ENCODE data around the gene C6orf132. TPM values are rescaled to one million over a fixed set of nuclear protein-coding genes. Genes with fewer than 3 reads are reported as not detected.

C6orf132 gene
- total RNA-seq, 3 donors from 2014 or later: 22.2 to 67.6 (median 57.6) TPM

DNA sequence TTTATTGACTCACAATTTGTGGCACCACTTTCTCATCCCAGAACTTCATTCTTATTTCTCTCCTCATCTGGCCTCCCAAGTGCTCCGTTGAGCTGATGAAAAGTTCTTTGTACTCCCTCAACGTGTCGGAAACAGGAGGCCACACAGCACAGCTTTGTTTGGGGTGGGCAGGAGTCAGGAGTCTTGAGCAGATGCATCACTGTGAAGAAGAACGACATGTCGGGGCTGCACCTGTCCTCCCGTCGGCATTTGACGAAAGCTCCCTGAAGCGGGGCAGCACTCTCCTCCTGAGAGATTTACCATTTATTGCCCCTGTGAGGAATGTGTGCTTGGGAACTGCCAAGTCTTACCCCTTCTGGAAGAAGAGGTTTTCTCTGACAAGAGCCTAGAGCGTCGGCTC is 64.0 kb downstream of the C6orf132 start:
- TF ChIP-seq, protein P1, sequence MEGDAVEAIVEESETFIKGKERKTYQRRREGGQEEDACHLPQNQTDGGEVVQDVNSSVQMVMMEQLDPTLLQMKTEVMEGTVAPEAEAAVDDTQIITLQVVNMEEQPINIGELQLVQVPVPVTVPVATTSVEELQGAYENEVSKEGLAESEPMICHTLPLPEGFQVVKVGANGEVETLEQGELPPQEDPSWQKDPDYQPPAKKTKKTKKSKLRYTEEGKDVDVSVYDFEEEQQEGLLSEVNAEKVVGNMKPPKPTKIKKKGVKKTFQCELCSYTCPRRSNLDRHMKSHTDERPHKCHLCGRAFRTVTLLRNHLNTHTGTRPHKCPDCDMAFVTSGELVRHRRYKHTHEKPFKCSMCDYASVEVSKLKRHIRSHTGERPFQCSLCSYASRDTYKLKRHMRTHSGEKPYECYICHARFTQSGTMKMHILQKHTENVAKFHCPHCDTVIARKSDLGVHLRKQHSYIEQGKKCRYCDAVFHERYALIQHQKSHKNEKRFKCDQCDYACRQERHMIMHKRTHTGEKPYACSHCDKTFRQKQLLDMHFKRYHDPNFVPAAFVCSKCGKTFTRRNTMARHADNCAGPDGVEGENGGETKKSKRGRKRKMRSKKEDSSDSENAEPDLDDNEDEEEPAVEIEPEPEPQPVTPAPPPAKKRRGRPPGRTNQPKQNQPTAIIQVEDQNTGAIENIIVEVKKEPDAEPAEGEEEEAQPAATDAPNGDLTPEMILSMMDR (IDR thresholded peaks at IDR 0.05): no peak
- intact Hi-C loops (cut with DNase I, micrococcal nuclease): loop anchor here in 1 of 2 donors (5.0 kb wide), 2 partner anchors 89 to 134 kb away; no protein-coding TSS in a partner anchor
- Histone ChIP-seq H3K36me3 (ENCODE audit: low read depth) (no peaks in the 10 kb centered on the region), H3K9me3 (no peaks in the 10 kb centered on the region), H3K4me3 (no peak overlapping the region), H3K4me1 (ENCODE audit: low read depth) (no peaks in the 10 kb centered on the region)
- no peak for DNase-seq
- ATAC-seq: no peak

DNA sequence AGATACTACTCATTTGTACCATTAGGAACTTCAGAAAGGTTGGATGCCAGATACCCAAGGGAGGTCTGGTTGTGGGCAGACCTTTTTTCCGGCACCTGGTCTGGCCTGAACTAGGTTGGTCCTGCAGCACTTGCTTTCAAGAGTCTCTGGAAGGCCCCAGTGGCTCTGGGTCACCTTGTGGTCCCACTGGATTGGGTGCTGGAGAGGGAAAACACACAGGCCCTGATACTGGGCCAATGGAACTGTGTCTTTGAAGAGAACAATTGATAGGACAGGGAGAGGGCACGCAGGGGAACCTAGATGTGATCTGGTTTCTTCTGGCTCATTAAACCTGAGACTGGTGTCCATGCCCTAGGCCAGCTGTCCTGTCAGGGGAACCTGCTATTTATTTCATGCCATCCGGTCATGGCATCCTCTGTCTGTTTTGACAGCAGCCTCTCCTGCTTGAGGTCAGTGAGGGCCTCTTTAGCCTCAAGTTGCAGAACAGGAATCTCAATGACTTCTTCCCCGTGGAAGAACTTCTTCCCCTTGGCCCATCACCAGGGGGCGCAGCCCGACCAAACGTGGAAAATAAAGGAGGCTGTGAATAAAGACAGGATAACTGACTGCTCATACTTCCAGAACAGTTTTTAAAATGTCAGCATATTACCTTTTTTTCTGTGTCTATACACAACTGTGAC is 67.1 kb downstream of the C6orf132 start:
- H3K4me3 ChIP-seq: no peak overlapping the region
- no peaks in the 10 kb centered on the region for H3K9me3 ChIP-seq
- H3K4me1 ChIP-seq (ENCODE audit: low read depth): no peaks in the 10 kb centered on the region
- intact Hi-C loops (cut with DNase I, micrococcal nuclease): loop anchor here (1.0 to 5.0 kb wide), 3 partner anchors 91 to 137 kb away; no protein-coding TSS in a partner anchor
- H3K36me3 ChIP-seq (ENCODE audit: low read depth): no peaks in the 10 kb centered on the region
- TF ChIP-seq, protein P1 (IDR thresholded peaks at IDR 0.05): peak; percentile 54
- ATAC-seq: peak; percentile 87
- peak; percentile 69 to 91 (median 91) for DNase-seq

DNA sequence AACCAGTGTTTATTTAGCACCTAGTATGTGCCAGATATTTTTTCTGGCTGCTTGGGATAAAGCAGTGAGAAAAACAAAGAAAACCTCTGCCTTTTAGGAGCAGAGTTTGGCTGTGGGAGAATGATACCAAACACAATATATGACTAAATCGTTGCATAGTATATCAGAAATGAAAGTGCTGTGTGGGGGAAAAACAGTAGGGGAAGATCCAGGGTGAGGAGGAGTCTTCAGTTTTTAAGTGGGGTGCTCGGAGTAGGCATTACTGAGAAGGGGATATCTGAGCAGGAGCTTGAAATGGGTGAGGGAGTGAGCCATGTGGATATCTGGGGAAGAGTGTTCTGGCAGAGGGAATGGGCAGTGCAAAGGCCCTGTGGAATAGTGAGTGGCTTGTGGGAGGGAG is 69.1 kb downstream of the C6orf132 start:
- DNase-seq: no peak
- H3K9me3 ChIP-seq: no peaks in the 10 kb centered on the region
- H3K4me3 ChIP-seq: no peak overlapping the region
- TF ChIP-seq, protein P1 (IDR thresholded peaks at IDR 0.05): no peak
- no peak for ATAC-seq
- H3K36me3 ChIP-seq (ENCODE audit: low read depth): no peaks in the 10 kb centered on the region
- intact Hi-C loops (cut with DNase I, micrococcal nuclease): no loop called here
- H3K4me1 ChIP-seq (ENCODE audit: low read depth): no peaks in the 10 kb centered on the region

DNA sequence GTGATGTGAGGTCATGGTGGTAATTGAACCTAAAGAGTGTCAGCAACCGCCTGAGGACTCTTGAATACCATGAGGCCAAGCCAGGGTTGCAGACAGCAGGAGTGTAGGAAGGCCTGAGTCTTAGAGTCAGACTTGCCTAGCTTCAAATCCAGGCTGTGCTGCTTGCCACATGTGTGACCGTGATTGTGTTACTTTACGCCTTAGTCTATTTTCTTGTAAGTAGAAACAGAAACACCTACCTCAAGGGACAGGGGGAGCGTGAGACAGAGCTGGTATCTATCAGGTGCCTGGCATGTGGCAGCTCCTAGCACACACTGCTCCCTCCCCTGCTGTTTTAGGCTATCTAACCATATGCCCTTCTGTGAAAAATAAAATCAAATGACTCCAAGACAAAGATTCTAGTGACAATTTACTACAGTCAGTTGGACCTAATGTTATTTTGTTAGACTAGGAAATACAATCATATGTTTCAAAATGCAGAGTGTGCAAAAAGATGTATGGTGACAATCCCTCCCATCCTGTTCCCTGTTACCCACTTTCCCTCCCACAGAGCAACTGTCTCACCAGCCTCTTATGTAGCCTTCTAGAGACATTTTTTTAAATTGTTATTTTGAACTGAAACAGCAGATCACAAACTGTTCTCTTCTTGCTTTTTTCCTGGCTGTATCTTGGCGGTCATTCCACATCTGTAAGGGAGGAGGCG is 70.4 kb downstream of the C6orf132 start:
- TF ChIP-seq, protein P1 (IDR thresholded peaks at IDR 0.05): no peak
- no peak for DNase-seq
- ATAC-seq: no peak
- Histone ChIP-seq H3K4me3 (no peak overlapping the region), H3K36me3 (ENCODE audit: low read depth) (no peaks in the 10 kb centered on the region), H3K9me3 (no peaks in the 10 kb centered on the region), H3K4me1 (ENCODE audit: low read depth) (no peaks in the 10 kb centered on the region)
- intact Hi-C loops (cut with DNase I, micrococcal nuclease): no loop called here

DNA sequence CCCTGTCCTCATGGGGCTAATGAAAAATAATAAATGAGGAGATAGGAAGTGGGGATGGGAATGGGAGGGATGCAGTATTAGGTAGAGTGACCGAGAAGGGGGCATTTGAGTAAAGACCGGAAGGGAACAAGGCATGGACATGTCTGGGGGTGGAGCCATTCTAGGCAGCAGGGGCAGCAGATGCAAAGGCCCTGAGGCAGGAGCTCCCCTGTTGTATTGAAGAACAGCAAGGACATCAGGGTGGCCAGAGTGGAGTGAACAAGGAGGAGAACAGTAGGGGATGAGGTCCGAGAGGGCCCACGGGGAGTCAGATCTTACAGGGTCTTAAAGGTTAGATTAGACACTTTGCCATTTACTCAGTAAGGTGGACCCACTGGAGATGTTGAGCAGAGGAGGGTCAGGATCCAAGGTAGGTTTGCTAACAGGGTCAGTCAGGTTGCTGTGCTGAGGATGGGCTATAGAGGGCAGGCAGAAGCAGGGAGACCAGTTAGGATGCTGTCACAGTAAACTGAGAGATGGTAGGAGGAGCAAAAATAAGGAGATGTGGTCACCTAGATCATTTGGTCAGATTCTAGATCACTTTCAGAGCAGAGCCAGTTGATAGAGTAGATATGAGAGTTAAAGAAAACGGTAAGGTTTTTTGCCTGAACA is 73.4 kb downstream of the C6orf132 start:
- Histone ChIP-seq H3K36me3 (ENCODE audit: low read depth) (no peaks in the 10 kb centered on the region), H3K9me3 (no peaks in the 10 kb centered on the region), H3K4me3 (no peak overlapping the region), H3K4me1 (ENCODE audit: low read depth) (no peaks in the 10 kb centered on the region)
- DNase-seq (no peak), ATAC-seq (no peak)
- intact Hi-C loops (cut with DNase I, micrococcal nuclease): no loop called here
- TF ChIP-seq, protein P1 (IDR thresholded peaks at IDR 0.05): no peak

Measured in mucosa of descending colon (tissue), 3 donors.